K562 (cell line): ENCODE data around the gene ACSF3. TPM values are rescaled to one million over a fixed set of nuclear protein-coding genes. Genes with fewer than 3 reads are reported as not detected.

Experiments used
- ARID1B ChIP-seq: fragments of 450-650 bp; IDR thresholded peaks from 2 replicates; pipeline ENCODE4 v1.6.1; 2016; ENCODE audit warnings: antibody characterized with exemption, mild to moderate bottlenecking, inconsistent platforms
- CREB1 ChIP-seq, 2 experiments: sonication (generic) in 1 of 2; formaldehyde crosslinking in 1 of 2; IDR thresholded peaks; 2 replicates each; pipeline versions ENCODE4 v1.6.1 to v1.8.0; 2012 to 2022; ENCODE audit warnings: inconsistent platforms in 1 of 2, mild to moderate bottlenecking in 1 of 2, missing genetic modification reagents in 1 of 2, moderate library complexity in 1 of 2
- DNMT1 ChIP-seq: fragments of 450-650 bp; IDR thresholded peaks from 2 replicates; pipeline ENCODE4 v1.6.1; 2016; ENCODE audit warnings: antibody characterized with exemption, mild to moderate bottlenecking
- GATAD2B ChIP-seq: fragments of 450-650 bp; IDR thresholded peaks from 2 replicates; pipeline ENCODE4 v1.6.1; 2017; ENCODE audit warnings: mild to moderate bottlenecking, borderline replicate concordance
- HDGF ChIP-seq: fragments of 450-650 bp; IDR thresholded peaks from 2 replicates; pipeline ENCODE4 v1.6.1; 2016
- KDM5B ChIP-seq: fragments of 200-600 bp; sonication (generic); IDR thresholded peaks from 2 replicates; pipeline ENCODE4 v1.6.1; 2012; ENCODE audit warnings: low read depth, mild to moderate bottlenecking, moderate library complexity, low read length, control low read depth, inconsistent platforms; ENCODE audit not compliant: insufficient replicate concordance
- RBM34 ChIP-seq: fragments of 200-400 bp; formaldehyde crosslinking; IDR thresholded peaks from 2 replicates; pipeline ENCODE4 v1.6.1; 2018; ENCODE audit warnings: low read length, borderline replicate concordance; ENCODE audit not compliant: insufficient read depth
- ZNF274 ChIP-seq: IDR thresholded peaks from 2 replicates; pipeline ENCODE4 v1.6.1; 2011; ENCODE audit warnings: low read depth, mild to moderate bottlenecking, low read length, moderate library complexity, borderline replicate concordance
- polyA plus RNA-seq, 8 experiments: library from polyadenylated mRNA; depleted of rRNA in 4 of 8; stranded (reverse) in 5 of 8; unstranded in 3 of 8; fragments of >200 nt; fragmentation: Nextera tagmentation in 2 of 8; fragmentation: Illumina TruSeq in 1 of 8; extraction: Ambion mirVana in 2 of 8; extraction: Trizol in 1 of 8; gene quantifications; 2 replicates each; pipeline versions ENCODE4 v1.2.1 to v1.2.3, GENCODE V29; 2011 to 2014; ENCODE audit warnings: inconsistent platforms in 1 of 8, missing spikeins in 1 of 8
- total RNA-seq, 7 experiments: library from RNA; depleted of rRNA in 6 of 7; stranded (reverse); fragments of >200 nt in 6 of 7; fragmentation: Illumina TruSeq in 2 of 7; extraction: Trizol in 2 of 7; gene quantifications; 2 replicates each; pipeline versions ENCODE4 v1.2.1 to v1.2.3, GENCODE V29; 2011 to 2021; ENCODE audit warnings: low replicate concordance in 1 of 7
- TF ChIP-seq, protein P1 (sequence below): IDR thresholded peaks from 3 replicates; pipeline ENCODE4 v1.6.1; 2011; ENCODE audit warnings: borderline replicate concordance, mild to moderate bottlenecking, moderate library complexity; ENCODE audit not compliant: insufficient read length; ENCODE audit errors: extremely low read depth
- TF ChIP-seq, protein P2 (sequence below): fragments of 200-400 bp; formaldehyde crosslinking; IDR thresholded peaks from 2 replicates; pipeline ENCODE4 v1.6.1; 2017; ENCODE audit warnings: mild to moderate bottlenecking, low read depth, low read length, moderate library complexity
- TF ChIP-seq, protein P3 (sequence below): fragments of 200-600 bp; sonication (generic); IDR thresholded peaks from one replicate; pipeline ENCODE4 v1.6.1; 2012; ENCODE audit warnings: mild to moderate bottlenecking, low read depth, low read length, inconsistent platforms

The ACSF3 gene
- total and polyA plus RNA-seq, 9 of the 15 experiments (the other 6 are each of a cell fraction or from before 2014, with no cell fraction given) = 0.77 to 32.8 (median 14.7) TPM

DNA sequence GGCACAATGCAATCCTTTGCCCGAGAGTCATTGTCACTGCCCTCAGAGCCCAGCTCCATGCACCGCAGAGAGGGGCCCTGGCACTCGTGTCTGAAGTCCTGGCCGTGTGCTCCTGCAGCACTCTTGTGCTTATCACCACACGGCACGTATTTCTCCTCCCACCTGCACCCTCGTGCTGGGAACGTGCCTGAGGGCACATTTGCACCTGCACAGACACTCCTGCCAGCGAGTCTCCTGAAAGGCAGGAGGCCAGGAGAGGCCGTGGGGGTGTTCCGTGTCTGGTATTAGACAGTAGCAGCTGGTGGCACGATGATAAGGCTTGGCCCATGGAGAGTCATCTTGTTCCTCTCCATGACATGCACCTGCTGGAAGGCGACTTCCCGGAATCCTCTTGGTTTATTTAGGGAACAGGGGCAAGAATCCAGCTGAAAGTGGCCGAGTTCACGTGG lies 3.4 kb upstream of the ACSF3 start (continued):
- no peak for TF ChIP-seq ZNF274
- TF ChIP-seq, protein P1, sequence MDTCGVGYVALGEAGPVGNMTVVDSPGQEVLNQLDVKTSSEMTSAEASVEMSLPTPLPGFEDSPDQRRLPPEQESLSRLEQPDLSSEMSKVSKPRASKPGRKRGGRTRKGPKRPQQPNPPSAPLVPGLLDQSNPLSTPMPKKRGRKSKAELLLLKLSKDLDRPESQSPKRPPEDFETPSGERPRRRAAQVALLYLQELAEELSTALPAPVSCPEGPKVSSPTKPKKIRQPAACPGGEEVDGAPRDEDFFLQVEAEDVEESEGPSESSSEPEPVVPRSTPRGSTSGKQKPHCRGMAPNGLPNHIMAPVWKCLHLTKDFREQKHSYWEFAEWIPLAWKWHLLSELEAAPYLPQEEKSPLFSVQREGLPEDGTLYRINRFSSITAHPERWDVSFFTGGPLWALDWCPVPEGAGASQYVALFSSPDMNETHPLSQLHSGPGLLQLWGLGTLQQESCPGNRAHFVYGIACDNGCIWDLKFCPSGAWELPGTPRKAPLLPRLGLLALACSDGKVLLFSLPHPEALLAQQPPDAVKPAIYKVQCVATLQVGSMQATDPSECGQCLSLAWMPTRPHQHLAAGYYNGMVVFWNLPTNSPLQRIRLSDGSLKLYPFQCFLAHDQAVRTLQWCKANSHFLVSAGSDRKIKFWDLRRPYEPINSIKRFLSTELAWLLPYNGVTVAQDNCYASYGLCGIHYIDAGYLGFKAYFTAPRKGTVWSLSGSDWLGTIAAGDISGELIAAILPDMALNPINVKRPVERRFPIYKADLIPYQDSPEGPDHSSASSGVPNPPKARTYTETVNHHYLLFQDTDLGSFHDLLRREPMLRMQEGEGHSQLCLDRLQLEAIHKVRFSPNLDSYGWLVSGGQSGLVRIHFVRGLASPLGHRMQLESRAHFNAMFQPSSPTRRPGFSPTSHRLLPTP = no peak
- no peak for TF ChIP-seq GATAD2B
- TF ChIP-seq KDM5B = no peak
- TF ChIP-seq, protein P2, sequence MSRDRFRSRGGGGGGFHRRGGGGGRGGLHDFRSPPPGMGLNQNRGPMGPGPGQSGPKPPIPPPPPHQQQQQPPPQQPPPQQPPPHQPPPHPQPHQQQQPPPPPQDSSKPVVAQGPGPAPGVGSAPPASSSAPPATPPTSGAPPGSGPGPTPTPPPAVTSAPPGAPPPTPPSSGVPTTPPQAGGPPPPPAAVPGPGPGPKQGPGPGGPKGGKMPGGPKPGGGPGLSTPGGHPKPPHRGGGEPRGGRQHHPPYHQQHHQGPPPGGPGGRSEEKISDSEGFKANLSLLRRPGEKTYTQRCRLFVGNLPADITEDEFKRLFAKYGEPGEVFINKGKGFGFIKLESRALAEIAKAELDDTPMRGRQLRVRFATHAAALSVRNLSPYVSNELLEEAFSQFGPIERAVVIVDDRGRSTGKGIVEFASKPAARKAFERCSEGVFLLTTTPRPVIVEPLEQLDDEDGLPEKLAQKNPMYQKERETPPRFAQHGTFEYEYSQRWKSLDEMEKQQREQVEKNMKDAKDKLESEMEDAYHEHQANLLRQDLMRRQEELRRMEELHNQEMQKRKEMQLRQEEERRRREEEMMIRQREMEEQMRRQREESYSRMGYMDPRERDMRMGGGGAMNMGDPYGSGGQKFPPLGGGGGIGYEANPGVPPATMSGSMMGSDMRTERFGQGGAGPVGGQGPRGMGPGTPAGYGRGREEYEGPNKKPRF = no peak
- no peak for TF ChIP-seq CREB1 (IDR thresholded peaks at IDR 0.05)
- TF ChIP-seq CREB1 (CRISPR knock-in tag; IDR thresholded peaks at IDR 0.05) = peak; percentile 67; the same call in 1 of the 2 replicates
- peak; percentile 79 for TF ChIP-seq ARID1B
- TF ChIP-seq RBM34 = no peak
- TF ChIP-seq DNMT1 = no peak
- TF ChIP-seq, protein P3, sequence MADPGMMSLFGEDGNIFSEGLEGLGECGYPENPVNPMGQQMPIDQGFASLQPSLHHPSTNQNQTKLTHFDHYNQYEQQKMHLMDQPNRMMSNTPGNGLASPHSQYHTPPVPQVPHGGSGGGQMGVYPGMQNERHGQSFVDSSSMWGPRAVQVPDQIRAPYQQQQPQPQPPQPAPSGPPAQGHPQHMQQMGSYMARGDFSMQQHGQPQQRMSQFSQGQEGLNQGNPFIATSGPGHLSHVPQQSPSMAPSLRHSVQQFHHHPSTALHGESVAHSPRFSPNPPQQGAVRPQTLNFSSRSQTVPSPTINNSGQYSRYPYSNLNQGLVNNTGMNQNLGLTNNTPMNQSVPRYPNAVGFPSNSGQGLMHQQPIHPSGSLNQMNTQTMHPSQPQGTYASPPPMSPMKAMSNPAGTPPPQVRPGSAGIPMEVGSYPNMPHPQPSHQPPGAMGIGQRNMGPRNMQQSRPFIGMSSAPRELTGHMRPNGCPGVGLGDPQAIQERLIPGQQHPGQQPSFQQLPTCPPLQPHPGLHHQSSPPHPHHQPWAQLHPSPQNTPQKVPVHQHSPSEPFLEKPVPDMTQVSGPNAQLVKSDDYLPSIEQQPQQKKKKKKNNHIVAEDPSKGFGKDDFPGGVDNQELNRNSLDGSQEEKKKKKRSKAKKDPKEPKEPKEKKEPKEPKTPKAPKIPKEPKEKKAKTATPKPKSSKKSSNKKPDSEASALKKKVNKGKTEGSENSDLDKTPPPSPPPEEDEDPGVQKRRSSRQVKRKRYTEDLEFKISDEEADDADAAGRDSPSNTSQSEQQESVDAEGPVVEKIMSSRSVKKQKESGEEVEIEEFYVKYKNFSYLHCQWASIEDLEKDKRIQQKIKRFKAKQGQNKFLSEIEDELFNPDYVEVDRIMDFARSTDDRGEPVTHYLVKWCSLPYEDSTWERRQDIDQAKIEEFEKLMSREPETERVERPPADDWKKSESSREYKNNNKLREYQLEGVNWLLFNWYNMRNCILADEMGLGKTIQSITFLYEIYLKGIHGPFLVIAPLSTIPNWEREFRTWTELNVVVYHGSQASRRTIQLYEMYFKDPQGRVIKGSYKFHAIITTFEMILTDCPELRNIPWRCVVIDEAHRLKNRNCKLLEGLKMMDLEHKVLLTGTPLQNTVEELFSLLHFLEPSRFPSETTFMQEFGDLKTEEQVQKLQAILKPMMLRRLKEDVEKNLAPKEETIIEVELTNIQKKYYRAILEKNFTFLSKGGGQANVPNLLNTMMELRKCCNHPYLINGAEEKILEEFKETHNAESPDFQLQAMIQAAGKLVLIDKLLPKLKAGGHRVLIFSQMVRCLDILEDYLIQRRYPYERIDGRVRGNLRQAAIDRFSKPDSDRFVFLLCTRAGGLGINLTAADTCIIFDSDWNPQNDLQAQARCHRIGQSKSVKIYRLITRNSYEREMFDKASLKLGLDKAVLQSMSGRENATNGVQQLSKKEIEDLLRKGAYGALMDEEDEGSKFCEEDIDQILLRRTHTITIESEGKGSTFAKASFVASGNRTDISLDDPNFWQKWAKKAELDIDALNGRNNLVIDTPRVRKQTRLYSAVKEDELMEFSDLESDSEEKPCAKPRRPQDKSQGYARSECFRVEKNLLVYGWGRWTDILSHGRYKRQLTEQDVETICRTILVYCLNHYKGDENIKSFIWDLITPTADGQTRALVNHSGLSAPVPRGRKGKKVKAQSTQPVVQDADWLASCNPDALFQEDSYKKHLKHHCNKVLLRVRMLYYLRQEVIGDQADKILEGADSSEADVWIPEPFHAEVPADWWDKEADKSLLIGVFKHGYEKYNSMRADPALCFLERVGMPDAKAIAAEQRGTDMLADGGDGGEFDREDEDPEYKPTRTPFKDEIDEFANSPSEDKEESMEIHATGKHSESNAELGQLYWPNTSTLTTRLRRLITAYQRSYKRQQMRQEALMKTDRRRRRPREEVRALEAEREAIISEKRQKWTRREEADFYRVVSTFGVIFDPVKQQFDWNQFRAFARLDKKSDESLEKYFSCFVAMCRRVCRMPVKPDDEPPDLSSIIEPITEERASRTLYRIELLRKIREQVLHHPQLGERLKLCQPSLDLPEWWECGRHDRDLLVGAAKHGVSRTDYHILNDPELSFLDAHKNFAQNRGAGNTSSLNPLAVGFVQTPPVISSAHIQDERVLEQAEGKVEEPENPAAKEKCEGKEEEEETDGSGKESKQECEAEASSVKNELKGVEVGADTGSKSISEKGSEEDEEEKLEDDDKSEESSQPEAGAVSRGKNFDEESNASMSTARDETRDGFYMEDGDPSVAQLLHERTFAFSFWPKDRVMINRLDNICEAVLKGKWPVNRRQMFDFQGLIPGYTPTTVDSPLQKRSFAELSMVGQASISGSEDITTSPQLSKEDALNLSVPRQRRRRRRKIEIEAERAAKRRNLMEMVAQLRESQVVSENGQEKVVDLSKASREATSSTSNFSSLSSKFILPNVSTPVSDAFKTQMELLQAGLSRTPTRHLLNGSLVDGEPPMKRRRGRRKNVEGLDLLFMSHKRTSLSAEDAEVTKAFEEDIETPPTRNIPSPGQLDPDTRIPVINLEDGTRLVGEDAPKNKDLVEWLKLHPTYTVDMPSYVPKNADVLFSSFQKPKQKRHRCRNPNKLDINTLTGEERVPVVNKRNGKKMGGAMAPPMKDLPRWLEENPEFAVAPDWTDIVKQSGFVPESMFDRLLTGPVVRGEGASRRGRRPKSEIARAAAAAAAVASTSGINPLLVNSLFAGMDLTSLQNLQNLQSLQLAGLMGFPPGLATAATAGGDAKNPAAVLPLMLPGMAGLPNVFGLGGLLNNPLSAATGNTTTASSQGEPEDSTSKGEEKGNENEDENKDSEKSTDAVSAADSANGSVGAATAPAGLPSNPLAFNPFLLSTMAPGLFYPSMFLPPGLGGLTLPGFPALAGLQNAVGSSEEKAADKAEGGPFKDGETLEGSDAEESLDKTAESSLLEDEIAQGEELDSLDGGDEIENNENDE = no peak
- TF ChIP-seq HDGF = no peak
